HG02642 (cell line): ENCODE measurements around the gene MPC1L.
"Not testable (repeated sequence)": the region's sequence is repeated elsewhere in the genome, so short reads cannot be mapped to it uniquely, and the experiment has no call there.

Experiments
- ATAC-seq: cut with Tn5 transposase; IDR thresholded peaks from one replicate; pipeline ENCODE4 v1.9.1; 2021; ENCODE audit warnings: mild to moderate bottlenecking; ENCODE audit not compliant: unreplicated experiment, poor library complexity

The MPC1L gene

DNA sequence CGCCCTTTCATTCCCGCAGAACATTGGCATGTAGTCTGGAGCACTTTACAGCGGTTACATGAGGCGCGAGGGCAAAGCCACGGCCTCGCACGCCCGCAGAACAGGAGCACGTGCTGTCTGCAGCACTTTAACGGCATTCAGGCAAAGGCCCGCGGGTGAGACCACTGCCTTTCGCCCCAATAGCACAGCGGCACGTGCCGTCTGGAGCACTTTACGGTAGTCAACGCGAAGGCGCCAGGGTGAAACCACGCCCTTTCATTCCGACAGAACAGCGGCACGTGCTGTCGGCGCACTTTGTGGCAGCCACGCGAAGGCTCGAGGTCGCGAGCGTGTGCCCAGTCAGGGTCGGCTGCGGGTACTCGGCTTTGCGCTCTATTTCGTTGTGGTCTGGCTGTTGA is at the start of gene MPC1L:
MPC1L (plus strand) TSS at position 290 of the 398 bp plus-strand sequence. CDS start 138 bp downstream, outside the sequence.
- ATAC-seq: no peak

DNA sequence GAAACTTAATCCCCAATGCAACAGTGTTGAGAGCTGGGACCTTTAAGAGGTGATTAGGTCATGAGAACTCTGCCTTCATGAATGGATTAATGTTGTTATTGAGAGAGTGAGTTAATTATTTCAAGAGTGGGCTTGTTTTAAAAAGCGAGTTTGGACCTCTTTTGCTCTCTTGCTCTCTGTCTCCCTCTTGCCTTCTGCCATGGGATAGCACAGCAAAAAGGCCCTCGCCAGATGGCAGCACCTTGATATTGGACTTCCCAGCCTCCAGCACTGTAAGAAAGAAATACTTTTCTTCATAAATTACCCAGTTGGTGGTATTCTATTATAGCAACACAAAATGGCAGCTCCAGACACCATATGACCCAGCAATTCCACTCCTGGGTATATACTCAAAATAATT is 49.5 kb upstream of the MPC1L start:
- no peak for ATAC-seq

DNA sequence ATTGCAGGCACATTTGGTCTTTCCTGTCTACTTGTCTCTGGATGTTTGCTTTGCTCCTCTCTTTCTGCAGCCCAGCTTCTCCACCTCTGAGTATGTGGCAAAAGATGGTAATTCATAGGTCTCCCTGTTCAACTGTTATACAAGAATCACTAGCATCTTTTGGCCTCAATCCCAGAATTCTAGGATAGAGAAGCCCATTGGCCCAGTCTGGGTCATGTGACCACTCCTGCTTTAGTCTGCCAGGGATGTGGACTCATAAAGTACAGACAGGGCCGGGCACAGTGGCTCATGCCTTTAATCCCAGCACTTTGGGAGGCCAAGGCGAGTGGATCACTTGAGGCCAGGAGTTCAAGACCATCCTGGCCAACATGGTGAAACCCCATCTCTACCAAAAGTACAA is 47.8 kb upstream of the MPC1L start:
- ATAC-seq: not testable (repeated sequence)

DNA sequence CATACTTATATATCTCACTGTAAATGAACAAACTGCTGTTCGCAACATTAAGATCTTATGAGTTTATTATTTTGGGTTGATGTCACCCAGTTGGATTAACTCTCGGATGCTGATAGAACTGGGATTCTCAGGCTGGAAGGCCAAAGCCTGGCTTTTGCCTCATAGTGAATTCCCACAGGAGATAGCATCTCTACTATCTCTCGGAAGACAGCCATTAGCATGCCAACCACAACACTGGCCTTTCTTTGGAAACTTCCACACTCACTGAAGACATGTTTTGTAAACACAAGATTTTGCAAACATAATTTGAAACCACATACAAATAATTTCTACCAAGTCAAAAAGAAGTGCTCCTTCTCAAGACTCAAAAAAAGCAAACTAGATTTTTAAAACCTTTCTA is 46.9 kb upstream of the MPC1L start:
- no peak for ATAC-seq

DNA sequence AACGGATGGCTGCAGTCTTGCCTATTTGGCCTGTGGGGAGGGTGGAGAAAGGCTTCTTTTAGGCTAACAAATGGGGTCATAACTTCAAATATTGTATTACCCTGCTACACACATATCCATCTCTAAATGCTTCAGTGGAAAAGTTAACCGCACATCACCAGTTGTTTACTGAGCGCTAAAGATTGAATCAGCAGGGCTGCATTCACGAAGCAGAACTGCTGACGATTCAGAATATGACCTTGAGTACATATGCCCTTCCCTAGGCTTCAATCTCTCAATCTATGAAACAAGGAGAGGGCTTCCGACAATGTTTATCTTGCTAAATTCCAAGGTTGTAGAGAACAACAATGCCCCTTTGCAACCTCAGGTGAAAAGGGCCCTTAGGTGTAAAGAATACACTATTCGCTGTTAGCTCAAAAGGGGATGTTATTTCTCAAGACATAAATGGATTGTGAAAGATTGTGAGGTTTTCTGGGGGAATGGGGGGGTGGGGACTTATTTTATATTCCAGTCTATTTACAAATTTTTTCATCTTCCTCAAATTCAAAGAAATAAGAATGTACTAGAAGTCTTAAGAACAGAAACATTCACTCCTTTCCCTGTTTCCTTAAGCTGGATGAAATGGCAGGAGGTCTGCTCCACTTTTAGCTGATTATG is 45.1 kb upstream of the MPC1L start:
- no peak for ATAC-seq

DNA sequence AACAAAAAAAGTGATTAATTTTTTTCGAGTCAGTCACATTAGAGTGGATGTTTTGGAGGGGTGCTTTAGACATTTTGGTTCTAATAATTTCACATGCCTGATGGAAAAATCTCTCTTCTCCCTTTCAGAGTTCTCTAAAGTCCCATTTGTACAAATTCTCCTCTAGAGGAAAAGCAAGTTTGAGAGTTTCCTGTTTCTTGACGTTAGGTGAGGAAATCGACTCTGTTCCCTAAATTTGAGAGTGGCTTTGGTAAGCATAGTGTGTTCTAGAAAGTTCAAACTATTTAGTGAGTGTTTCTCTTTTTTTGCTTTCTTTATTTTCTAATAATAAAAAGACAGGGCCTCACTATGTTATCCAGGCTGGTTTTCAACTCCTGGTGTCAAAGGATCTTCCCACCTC is 44.1 kb upstream of the MPC1L start:
- ATAC-seq: no peak

DNA sequence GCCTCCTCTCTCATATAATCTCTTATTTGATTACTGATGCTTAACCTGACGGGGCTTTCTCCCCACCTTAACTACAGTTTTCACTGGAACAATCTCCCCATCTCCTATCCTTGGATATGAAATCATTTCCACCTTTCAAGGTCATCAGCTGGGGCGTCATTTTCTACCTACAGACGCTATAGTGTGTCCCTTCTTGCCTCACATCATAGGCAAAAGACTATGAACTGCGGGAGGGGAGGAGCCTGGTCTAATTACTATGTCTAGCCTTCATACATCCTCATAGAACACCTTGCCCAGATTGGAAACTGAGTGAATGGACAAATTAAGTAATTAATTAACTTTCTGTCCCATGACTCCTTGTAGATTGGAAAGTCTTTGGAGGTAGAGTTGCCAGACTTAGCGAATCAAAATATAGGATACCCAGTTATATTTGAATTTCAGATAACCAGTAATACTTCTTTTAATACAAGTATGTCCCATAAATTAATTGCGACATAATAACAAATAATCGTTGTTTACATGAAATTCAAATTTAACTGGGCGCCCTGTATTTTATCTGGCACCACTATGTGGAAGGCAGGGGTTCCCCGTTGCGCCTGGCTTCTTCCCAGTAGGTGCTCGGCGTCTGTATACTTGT is 43.2 kb upstream of the MPC1L start:
- peak; percentile 63 for ATAC-seq

DNA sequence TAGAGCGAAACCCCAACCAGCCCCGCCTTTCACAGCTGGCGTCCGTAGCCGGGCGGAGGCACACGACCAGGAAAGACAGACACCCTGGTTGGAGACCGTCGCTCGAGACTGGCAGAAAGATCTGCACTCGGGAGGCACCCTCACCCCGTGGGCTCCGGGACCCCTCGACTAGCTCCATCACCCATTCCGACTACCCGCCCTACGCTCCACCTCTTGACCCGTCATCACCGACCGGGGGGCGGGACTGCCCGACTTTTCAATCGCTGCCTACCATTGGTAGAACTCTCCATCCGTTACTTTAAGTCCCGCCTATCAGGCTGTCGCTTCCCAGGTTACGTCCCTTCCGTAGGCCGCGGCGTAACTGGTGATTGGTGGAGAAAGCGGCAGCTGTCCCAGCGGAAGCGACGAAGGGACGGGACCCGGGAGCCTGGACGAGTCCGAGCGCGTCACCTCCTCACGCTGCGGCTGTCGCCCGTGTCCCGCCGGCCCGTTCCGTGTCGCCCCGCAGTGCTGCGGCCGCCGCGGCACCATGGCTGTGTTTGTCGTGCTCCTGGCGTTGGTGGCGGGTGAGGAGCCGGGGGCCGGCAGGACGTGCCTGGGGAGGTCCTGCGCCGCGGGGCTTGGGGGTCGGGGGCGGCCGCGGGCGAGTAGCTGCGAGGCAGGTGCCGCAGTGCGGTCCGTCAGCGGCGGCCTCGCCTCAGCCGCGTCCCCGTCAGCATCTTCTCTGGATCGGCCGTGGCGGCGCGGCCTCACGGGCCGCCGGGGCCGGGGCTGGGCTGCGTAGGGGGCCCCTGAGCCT is 42.5 kb upstream of the MPC1L start, which contains the start of gene ATP6AP2:
ATP6AP2 (plus strand) TSS at position 434 of the 799 bp plus-strand sequence; CDS start at position 530, 96 bp downstream.
- ATAC-seq: peak; percentile 97

DNA sequence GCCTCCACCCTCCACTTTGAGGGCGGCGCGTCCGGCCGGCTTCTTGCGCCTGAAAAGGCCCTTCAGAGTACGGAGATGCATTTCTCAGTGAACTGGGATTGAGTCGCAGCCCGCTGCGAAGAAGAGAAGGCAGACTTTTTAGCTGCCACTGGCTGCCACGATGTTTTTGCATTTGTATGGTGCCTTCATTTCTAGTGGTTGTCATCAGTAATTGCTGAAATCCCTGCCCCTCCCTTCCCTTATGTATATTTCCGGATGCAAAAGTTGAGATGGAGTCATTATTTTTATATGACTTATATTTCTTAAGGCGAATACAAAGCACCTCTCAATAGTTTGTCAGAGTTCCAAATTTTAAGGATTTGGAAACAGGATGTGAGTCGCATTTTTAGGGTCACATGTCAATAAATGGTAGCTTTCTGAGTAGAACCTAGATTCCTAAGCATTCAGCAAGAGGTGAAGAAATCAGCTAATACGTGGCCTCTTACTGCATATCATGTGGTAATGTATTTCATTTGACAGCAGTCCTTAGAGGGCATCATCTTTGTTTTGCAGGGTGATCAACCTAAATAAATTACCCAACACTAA is 41.8 kb upstream of the MPC1L start:
- ATAC-seq: no peak

DNA sequence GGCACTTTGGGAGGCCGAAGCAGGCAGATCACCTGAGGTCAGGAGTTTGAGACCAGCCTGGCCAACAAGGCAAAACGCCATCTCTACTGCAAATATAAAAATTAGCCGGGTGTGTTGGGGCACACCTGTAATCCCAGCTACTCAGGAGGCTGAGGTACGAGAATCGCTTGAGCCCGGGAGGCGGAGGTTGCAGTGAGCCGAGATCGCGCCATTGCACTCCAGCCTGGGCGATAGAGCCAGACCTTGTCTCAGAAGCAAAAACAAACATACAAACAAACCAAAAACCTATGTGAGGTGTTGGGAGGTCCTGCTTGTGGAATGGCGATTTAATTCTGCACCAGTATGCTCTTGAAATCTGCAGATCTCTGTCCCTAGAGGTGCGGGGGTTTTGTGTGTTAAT is 41.0 kb upstream of the MPC1L start:
- ATAC-seq: not testable (repeated sequence)

DNA sequence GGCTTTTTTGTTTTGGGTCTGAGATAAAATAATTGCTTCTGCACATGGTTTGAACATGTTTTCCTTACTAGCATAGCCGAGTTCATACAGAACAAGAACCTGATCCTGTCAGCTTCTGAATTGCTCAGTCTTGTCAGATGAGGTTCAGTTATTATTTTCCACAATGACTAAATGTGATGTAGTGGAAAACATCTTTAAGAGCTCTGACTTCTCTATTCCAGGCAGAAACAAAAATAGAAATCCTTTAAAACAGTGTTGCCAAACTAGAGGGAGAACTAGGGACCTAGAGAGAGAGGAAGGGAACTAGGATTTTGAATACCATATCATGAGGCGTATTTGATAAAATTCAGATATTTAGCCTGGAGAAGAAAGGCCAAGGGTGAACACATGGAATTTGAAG is 40.4 kb upstream of the MPC1L start:
- no peak for ATAC-seq

DNA sequence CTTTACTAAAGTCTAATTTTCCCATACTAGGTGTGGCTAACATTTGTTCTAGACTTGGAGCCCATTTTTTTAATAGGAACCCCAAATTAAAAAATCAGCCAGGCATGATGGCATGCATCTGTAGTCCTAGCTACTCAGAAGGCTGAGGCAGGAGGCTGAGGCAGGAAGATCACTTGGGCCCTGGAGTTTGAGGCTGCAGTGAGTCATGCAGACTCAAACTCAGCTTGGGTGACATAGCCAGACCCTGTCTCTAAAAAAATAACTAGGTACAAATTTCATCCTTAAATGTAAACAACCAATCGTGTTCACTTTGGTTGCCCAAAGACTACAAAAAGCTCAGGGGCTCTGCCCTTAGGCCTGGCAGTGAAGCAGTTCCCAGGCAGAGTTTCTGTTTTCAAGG is 35.6 kb upstream of the MPC1L start:
- not testable (repeated sequence) for ATAC-seq

DNA sequence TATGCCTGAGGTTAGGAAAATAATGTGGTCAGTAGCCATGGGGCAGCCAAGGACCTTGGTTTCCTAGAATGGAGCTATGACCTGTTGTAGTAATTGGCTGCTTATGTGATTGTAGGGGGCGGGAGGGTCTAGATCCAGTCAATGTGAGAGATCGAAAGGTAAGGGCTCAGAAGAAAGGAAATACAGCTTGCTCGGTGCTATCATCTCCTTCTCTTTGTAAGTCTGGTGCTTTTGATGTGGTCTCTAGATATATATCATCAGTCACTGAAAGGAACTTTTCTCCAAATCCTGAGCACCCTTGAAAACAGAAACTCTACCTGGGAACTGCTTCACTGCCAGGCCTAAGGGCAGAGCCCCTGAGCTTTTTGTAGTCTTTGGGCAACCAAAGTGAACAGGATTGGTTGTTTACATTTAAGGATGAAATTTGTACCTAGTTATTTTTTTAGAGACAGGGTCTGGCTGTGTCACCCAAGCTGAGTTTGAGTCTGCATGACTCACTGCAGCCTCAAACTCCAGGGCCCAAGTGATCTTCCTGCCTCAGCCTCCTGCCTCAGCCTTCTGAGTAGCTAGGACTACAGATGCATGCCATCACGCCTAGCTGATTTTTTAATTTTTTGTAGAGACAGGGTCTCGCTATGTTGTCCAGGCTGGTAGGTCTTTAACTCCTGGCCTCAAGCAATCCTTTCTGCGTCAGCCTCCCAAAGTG is 33.5 kb upstream of the MPC1L start:
- ATAC-seq: not testable (repeated sequence)

DNA sequence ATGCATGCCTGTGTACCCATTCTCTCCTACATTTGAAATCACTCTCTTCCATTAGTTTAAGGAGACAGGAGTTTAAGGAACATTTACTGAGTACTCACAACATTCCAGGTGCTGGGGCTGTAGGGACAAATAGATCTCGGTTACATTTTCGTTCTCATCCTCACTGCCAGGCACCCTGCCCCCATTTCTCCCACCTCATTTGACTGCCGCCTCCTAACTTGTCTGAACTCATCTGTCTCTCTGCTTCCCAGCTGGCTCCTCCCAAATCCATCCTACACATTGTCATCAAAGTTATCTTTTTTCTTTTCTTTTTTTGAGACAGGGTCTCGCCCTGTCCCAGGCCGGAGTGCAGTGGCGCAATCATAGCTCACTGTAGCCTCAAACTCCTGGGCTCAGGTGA is 19.8 kb upstream of the MPC1L start:
- ATAC-seq: no peak

DNA sequence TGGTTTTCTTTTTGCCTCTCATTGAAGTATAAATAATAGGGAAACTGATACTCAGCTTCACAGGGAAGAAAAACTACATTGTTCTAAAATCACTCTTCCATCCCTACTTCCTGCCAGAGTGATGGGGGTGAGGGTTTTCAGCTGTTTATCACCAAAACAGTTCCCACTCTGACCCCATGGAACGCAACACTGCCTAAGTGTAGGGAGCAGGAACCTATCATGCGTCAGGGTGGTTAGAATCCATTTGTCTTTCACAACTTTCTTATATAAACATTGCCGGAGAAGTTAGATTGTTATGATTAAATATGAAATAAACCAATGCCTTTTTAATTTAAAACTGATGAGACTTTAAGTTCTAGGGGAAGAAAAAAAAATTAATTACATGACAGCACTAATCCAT is 15.8 kb upstream of the MPC1L start:
- ATAC-seq: no peak

DNA sequence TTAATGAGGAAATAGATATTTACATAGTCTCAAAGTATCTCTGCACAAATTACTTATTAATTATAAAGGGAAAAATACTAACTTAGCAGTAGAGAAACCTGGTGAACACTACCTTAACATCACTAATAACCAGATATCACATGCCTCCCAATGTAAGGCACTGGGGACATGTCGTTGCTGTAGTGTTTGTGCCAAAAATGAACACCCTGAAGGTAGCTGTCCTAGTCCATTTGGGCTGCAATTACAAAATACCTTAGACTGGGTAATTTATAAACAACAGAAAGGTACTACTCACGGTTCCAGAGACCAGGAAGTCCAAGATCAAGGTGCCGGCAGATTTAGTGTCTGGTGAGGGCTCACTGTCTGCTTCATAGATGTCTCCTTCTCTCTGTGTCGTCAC is 10.7 kb upstream of the MPC1L start:
- no peak for ATAC-seq

DNA sequence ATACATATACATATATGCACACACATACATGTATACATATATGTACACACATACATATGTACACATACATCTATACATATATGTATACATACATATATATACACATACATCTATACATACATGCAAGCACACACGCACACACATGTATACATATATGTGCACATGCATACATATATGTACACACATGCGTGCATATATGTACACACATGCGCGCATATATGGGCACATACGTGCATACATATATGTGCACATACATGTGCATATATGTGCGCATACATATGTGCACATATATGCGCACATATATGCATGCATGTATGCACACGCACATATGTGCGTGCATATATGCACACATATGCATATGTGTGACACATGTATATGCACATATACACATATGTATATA is 7.3 kb upstream of the MPC1L start:
- ATAC-seq: no peak

DNA sequence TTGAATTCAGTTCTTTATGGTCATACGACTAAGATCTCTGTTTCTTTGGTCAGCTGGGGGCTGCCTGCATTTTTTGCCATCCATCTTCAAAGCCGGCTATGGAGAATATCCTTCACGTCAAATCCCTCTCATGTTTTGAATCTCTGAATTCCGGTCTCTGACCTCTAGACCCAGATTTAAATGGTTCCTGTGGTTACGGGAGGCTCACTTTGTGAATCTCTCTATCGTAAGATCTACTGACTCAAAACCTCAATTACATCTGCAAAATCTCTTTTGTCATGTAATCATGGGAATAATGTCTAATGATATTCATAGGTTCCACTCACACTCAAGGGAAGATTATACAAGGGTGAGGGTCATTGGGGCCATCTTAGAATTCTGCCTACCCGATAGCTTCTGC is 5.7 kb upstream of the MPC1L start:
- ATAC-seq: no peak

DNA sequence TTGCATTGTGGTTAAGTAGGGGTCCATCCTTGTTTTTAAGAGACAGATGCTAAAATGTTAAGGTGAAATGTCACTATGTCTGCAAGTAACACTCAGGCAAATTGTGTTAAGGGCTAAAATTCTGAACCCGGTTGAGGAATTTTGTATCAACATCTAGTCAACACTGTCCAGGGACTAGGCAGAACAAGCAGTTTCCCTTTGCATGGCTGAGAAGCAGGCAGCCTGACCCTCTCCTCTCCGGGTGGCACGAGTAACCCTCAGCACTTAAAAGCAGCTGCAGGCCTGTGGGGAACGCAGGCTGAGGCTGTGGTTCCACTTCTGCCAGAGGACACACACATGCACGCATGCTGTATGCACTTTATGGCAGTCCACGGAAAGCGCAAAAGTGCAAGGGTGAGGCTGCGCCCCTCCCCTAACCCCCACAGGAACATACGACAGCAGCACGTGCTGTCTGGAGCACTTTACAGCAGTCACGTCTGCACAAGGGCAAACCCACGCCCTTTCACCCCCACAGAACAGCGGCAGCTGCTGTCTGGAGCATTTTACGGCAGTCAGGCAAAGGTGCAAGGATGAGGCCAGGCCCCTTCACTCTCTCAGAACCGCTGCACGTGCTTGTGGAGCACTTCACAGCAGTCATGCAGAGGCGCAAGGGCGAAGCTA is 619 bp upstream of the MPC1L start:
- ATAC-seq: no peak

DNA sequence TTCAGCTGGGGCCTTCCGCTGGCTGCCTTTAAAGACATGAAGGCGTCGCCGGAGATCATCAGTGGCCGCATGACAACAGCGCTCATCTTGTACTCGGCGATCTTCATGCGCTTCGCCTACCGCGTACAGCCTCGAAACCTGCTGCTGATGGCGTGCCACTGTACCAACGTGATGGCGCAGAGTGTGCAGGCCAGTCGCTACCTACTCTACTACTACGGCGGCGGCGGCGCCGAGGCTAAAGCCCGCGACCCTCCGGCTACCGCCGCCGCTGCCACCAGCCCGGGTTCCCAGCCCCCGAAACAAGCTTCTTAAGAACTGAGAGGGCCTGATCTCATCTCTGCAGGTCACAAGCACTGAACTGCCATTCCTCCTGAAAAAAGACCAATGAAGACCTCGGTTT is 437 bp downstream of the MPC1L start:
- ATAC-seq: no peak
